CD4-positive, alpha-beta T cell treated with Interleukin-10 for 1 hour (primary cell): ENCODE data around the gene ACYP2.
"Not testable (repeated sequence)": the region's sequence is repeated elsewhere in the genome, so short reads cannot be mapped to it uniquely, and the experiment has no call there.

Experiments used
- DNase-seq: peaks from one replicate; pipeline ENCODE4 v3.0.0-alpha.2; 2020

ACYP2 gene

DNA sequence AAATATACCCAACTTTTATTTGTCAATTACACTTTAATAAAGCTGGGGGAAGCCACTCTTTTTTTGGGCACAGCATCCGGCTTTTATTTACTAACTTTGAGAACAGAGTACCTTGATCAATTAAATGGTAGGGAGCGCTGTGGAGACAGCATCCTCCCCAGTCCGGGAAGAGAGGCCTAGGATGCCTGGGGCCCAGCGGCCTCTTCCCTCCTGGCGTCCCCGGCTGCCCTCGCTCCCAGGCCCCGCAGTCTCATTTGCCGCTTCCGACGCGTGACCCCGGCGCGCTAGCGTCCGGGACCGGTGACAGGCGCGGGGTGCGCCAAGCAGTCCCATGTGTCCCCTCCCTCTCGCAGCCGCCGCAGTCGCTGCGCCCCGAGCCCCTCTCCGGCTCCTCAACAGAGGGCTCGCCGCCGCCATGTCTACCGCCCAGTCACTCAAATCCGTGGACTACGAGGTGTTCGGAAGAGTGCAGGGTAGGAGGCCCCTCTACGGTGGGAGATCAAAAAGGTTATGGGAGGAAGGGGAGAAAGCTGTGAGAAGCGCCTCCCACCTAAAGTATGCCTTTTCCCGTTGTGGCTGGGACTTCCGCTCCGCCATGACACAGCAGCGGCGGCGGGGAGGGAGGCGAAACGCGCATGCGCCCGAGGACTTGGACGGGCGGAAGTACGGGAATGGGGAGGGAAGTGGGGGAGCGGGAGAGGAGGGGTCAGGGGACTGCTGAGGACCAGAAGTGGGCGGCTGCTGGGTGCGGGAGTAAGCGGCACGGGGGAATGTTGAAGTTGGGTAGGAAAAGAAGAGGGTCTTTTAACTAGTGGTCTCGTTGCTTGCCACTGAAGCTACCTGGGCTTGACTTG is at the start of gene ACYP2:
Gene ACYP2 (plus strand): TSS at position 332 of the 854 bp plus-strand sequence.
- DNase-seq: peak; percentile 92

GRCh38 chr2:54065891-54066290 is 49.5 kb upstream of the ACYP2 start:
- no peak for DNase-seq

GRCh38 chr2:54067851-54068375 is 47.5 kb upstream of the ACYP2 start:
- no peak for DNase-seq

DNA sequence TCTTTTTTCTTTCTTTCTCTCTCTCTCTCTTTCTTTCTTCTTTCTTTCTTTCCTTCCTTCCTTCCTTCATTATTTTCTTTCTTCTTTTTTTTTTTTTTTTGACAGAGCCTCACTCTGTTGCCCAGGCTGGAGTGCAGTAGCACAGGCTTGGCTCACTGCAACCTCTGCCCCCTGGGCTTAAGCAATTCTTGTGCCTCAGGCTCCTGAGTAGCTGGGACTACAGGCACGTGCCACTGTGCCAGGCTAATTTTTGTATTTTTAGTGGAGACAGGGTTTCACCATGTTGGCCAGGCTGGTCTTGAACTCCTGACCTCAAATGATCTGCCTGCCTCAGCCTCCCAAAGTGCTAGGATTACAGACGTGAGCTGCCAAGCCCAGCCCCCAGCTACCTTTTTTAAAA is 42.9 kb upstream of the ACYP2 start:
- DNase-seq: not testable (repeated sequence)

DNA sequence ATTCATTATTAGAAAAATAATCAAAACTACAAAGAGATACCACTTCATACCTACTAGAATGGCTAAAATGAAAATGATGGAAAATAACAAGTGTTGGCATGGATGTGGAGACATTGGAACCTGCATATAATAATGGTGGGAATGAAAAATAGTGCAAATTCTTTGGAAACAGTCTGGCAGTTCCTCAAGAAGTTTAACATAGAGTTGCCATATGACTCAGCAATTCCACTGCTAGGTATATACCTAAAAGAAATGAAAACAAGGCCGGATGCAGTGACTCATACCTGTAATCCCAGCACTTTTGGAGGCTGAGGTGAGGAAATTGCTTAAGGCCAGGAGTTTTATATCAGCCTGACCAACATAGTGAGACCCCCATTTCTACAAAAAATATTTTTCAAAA is 41.6 kb upstream of the ACYP2 start:
- DNase-seq: peak; percentile 16

GRCh38 chr2:54074606-54075341 is 40.6 kb upstream of the ACYP2 start:
- no peak for DNase-seq

- DNase-seq: no peak
Measured at GRCh38 chr2:54076586-54076985, 38.8 kb upstream of the ACYP2 start.

DNA sequence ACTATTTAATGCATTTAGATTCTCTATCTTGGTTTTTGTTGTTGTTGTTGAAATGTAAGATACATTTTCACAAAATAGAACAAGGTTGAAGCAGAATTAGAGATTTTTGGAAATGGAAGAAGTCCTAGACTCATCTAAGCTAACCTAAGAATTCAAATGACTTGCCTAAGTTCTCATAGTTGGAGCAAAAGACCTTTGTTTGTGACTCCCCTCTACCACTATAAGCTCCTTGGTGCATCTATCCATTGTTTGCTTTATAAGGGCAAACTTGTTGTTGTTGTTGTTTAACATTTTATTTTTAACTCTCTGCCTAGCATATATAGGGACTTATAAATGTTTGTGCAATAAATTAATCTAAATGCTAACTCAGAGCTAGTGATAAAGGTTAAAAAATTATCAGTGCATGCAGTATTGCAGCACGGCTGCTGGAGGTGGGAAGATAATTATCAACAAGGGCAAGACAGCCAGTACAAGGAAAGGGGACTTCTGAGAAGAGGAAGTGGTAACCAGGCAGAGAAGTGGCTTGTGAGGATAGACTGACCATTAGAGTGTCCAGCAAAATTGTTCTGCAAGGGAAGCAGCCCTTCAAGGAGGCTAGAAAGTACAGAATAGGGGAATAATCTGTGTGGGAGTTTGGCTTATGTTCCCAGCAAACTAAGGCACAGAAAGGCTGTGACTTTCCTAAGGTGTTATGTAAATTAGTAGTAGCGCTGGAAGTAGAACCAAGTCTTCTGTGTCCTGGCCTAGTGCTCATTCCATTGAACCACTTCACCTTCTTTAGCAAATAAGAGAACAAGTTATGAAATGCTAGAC is 38.1 kb upstream of the ACYP2 start:
- no peak for DNase-seq

- DNase-seq: no peak
Measured at GRCh38 chr2:54079331-54079730, 36.1 kb upstream of the ACYP2 start.

GRCh38 chr2:54081574-54081973 is 33.8 kb upstream of the ACYP2 start:
- DNase-seq: no peak

GRCh38 chr2:54083021-54083420 is 32.4 kb upstream of the ACYP2 start:
- no peak for DNase-seq

GRCh38 chr2:54083445-54083844 is 32.0 kb upstream of the ACYP2 start:
- no peak for DNase-seq

GRCh38 chr2:54084600-54084999 is 30.8 kb upstream of the ACYP2 start:
- no peak for DNase-seq

DNA sequence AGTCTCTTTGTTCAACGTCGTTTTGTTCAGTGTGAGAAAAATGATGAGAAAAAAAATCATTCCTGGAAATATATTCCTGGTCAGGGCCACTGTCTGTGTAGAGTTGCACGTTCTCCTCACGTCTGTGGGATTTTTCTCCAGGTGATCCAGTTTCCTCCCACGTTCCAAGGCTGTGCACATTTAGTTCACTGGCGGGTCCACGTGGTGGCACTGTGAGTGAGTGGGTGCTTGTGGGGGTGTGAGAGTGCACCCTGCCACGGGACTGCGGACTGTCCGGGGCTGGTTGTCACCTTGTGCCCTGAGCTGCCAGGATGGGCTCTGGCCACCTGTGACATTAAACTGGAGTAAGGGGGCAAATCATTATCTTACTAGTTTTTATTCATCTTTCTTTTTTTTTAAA is 30.3 kb upstream of the ACYP2 start:
- no peak for DNase-seq

- no peak for DNase-seq
Measured at GRCh38 chr2:54086157-54086556, 29.3 kb upstream of the ACYP2 start.

- no peak for DNase-seq
Measured at GRCh38 chr2:54088191-54088634, 27.2 kb upstream of the ACYP2 start.

DNA sequence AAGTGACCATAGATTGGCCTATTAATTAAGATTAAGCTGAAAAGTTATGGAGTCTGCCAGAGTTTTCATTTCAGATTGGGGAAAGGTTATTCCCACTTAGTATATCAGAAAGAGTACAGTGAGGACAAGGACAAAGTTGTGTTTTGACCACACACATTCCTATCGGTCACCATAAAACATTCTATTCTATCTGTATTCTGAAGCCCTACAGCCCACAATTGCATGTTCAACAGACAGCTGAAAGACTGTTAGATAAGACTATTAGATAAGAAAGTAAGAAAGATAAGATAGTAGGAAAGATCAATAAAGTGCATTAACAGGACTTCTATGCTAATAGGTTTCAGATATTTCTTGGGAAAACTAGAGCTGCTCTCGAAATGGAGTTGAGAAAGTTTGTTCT is 26.7 kb upstream of the ACYP2 start:
- DNase-seq: no peak

- no peak for DNase-seq
Measured at GRCh38 chr2:54090521-54091117, 24.8 kb upstream of the ACYP2 start.

DNA sequence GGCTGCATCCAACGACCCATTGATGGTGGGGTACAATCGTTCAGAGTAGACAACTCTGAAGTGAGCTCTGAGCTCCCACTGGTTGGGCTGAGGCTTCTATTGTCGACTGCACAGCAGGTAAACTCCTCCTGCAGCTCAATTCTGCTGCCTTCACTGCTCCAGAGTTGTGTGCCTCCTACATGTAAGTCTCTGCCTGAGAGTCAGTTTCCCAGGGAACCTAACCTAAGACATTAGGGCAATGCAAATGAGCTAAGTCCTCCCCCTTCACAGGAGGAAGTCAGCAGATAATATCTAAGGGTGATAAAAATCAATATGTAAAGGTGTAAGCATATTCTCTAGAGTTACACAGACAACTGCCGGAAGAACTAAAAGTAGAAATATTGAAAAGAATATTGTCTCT is 22.5 kb upstream of the ACYP2 start:
- DNase-seq: peak; percentile 46

- not testable (repeated sequence) for DNase-seq
Measured at GRCh38 chr2:54095406-54095805, 20.0 kb upstream of the ACYP2 start.

- not testable (repeated sequence) for DNase-seq
Measured at GRCh38 chr2:54096141-54096540, 19.3 kb upstream of the ACYP2 start.

DNA sequence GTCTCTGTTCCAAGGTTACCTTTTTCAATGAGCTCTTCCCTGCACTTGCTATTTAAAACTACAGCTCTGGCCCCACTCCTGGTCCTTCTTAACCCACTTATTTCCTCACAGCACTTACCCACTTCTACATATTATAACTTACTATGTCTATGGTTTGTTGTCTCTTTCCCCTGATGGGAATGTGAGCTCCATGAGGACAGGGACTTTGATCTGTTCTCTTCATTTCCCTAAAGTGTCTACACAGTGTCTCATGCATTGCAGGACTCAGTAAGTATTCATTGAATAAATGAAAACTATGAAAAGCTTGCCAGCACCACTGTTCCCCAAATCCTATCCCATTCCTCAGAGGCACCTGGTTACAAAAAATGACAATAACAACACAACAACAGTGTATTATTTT is 18.3 kb upstream of the ACYP2 start:
- no peak for DNase-seq

DNA sequence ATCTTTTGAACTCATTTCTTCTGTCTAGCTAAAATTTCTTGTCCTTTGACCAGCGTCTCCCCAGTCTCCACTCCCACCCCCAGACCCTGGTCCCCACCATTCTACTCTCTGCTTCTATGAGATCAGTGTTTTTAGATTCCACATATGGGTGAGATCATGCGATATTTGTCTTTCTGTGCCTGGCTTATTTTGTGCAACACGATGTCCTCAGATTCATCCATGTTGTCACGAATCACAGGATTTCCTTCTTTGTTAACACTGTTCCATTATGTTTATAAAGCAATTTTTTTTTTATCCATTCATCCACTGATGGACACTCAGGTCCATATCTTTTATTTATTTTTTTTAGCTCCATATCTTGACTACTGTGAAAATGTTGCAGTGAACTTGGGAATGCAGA is 16.0 kb upstream of the ACYP2 start:
- no peak for DNase-seq
